ENCODE data around the gene CHRDL2.

DNA sequence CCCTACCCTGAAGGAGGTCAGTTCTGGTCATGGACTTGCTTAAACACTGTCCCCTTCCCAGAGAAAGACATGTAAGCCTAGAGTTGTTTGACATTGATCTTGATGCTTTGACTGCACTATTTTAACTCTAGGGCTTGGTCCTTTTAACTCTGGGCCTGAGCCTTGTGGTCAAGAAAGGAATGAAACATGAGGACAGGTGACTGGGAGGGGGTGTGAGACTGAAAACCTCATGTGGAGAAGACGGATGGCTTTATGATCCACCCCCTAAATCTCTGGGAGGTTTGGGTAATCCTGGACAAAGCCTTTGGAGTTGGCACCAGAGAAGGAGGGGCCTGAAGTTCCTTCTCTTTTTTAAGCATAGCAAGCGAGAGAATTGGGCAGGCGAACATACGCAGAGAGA, 17.5 kb downstream of the CHRDL2 start:
- TF ChIP-seq, protein P1, sequence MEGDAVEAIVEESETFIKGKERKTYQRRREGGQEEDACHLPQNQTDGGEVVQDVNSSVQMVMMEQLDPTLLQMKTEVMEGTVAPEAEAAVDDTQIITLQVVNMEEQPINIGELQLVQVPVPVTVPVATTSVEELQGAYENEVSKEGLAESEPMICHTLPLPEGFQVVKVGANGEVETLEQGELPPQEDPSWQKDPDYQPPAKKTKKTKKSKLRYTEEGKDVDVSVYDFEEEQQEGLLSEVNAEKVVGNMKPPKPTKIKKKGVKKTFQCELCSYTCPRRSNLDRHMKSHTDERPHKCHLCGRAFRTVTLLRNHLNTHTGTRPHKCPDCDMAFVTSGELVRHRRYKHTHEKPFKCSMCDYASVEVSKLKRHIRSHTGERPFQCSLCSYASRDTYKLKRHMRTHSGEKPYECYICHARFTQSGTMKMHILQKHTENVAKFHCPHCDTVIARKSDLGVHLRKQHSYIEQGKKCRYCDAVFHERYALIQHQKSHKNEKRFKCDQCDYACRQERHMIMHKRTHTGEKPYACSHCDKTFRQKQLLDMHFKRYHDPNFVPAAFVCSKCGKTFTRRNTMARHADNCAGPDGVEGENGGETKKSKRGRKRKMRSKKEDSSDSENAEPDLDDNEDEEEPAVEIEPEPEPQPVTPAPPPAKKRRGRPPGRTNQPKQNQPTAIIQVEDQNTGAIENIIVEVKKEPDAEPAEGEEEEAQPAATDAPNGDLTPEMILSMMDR (IDR thresholded peaks at IDR 0.05) = no peak
- TF ChIP-seq POLR2A (IDR thresholded peaks at IDR 0.05) = no peak
